ENCODE data around the gene YY1AP1.

DNA sequence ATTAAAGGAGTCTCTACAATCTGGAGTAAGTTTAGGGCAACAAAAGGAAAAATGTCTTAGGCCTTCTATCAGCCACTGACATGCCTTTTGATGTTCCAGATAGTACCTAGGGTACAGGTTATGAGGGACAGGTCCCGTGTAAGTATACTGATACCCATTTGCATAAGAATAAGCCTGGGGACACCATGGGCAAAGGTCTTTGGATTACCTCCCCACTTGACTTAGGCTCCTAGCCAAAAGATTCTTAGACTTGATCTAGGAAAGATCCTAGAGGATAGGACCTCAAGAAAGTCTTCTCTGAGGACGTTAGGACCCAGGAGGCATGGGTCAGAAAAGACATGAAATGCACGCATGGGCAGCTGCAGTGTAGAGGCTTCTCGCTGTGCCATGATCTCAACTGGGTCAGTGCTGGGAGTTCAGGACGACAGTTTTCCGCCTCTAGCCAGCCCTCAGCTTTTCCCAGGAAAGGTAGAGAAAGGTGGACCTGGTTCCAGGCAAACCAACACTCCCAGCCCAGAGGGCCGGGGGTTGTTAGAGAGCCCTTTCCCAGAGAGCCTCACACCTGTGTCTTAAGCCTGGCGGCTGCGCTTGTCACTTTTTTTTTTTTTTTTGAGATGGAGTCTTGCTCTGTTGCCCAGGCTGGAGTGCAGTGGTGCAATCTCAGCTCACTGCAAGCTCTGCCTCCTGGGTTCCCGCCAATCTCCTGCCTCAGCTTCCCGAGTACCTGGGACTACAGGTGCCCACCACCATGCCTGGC lies 52.0 kb downstream of the YY1AP1 start:
- TF ChIP-seq CTCF (IDR thresholded peaks at IDR 0.05; ENCODE audit: low read depth, low read length), result no peak
- TF ChIP-seq POLR2A (IDR thresholded peaks at IDR 0.05; ENCODE audit: extremely low read depth, insufficient read length), result no peak
- TF ChIP-seq, protein P1, sequence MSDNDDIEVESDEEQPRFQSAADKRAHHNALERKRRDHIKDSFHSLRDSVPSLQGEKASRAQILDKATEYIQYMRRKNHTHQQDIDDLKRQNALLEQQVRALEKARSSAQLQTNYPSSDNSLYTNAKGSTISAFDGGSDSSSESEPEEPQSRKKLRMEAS (IDR thresholded peaks at IDR 0.05; ENCODE audit: low read depth, low read length), result no peak
